Right ventricle myocardium inferior (tissue), 1 donor: Measurements from ENCODE around the gene STING1. TPM values are rescaled to one million over a fixed set of nuclear protein-coding genes. Genes with fewer than 3 reads are reported as not detected.
"Not testable (repeated sequence)": the region's sequence is repeated elsewhere in the genome, so short reads cannot be mapped to it uniquely, and the experiment has no call there.

Source experiments
- ATAC-seq: fragments of 200-7000 bp; cut with Tn5 transposase; one replicate; pipeline ENCODE4 v1.9.1; 2020; ENCODE audit warnings: mild to moderate bottlenecking, moderate library complexity
- DNase-seq: peaks from one replicate; pipeline ENCODE4 v3.0.0; 2021; ENCODE audit errors: missing footprints
- intact Hi-C: fragments of 100-400 bp; cut with DNase I; formaldehyde crosslinking; loops from one replicate; pipeline ENCODE4 v1.11.0; 2022
- long read RNA-seq: library from polyadenylated mRNA; unstranded; transcript quantifications from one replicate; pipeline ENCODE4 v2.0.0, GENCODE V29; 2021
- total RNA-seq: library from RNA; stranded (reverse); fragmentation: NEBNext Ultra II Directional; extraction: Animal tissue kit (Norgen Biotek cat#: 25700); gene quantifications from one replicate; pipeline ENCODE4 v1.2.1, GENCODE V29; 2021
- donor health status: DM: no; HTN: yes; CAD: no; lungs with severe emphysema.

STING1 gene
- total RNA-seq: 47.2 TPM
- long read RNA-seq, transcript TMEM173-201 (8 exons, 1,771 nt): major isoform, 27 of 45 reads
- long read RNA-seq, partial matches to known transcripts: 5 of 45 reads
- long read RNA-seq, other reads (novel, unspliced or antisense): 12 of 45 reads

DNA sequence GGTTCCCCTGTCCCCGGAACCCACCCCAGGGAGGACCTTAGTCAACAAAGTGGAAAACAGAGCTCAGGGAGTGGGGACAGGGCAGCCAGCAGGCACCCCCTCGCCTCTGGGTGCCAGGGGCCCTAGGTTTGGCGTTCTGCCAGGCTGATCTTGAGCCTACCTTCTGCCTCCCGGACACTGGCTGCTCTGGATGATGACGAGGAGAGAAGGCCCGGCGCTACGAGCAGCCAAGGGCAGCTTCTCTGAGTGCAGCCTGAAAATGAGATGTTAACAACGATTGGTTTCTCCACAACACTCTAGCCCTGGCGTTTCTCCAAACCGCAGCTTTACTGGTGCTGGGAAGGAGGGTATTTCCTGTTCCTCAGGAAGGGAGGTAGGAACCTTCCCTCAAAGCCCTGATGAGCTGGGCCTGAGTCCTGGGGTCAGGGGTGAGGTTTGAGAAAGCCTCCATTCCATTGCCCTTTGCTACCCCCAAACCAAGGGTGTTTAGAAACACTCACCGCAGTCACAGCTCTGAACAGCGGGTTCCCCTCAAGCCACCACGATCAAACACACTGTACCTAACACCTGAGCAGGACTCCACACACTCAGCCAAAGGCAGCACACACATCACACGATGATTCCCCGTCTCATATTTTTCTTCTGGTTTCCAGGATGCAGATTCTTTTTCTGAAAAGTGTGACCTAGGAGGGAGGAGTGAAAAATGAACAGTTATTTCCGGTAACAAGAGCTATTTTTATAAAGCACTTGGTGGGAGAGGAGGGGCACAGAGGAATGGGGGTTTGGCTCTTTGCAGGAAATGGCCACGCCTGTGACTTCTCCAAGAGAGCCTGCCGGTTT lies at the start of gene STING1:
Gene STING1 (minus strand): TSS at position 709 of the 840 bp plus-strand sequence. CDS start 1,054 bp downstream, outside the sequence.
- DNase-seq (peak; percentile 89), ATAC-seq (peak; percentile 75)
- intact Hi-C loops: loop anchor here (1.0 to 5.0 kb wide), 2 partner anchors 23 to 45 kb away; partner anchors contain the start of gene DNAJC18

DNA sequence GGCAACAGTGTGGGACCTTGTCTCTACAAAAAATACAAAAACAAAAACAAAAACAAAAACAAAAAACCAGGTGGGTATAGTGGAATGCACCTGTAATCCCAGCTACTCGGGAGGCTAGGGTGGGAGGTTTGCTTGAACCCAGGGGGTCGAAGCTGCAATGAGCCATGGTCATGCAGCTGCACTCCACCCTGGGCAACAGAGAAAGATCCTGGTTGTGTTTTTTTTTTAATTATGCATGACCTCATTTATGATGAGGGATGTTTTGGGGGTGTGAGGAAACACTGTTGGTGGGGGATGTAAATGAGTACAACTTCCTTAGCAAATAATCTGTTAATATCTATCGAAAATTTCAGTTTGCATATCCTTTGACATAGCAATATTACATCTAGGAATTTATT lies 49.2 kb upstream of the STING1 start:
- ATAC-seq (no peak), DNase-seq (no peak)
- intact Hi-C loops: no loop called here

DNA sequence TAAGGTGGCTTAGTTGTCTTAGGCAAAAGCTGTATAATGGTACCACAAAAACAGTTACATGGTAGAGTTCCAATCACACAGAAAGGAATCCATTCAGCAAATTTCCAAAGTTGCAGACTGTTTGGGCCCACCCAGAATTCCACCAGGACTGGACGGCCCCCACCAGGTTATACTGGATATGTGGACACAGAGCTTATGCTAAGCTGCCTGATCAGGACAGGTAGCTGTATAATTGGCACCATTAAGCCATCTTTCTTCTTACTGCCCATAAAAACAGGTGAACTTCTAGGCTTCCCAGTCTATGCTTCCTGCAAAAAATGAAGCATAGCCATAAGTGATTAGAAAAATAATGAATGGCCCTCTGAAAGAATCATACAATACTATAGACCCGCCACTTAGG lies 47.5 kb upstream of the STING1 start:
- DNase-seq, intact Hi-C loops, ATAC-seq: not testable (repeated sequence)

DNA sequence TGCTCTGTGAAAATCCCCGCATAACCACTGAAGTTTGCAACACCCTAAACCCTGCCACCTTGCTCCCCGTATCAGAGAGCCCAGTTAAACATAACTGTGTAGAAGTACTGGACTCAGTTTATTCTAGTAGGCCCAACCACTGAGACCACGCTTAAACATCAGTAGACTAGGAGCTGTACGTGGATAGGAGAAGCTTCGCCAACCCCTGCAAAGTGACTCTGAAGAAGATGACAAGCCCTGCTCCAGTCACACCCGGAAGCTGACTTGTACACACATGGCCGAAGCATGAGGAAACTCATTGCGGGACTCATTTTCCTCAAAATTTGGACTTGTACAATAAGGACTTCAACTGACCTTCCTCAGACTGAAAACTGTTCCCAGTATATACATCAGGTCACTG lies 46.1 kb upstream of the STING1 start:
- intact Hi-C loops, DNase-seq, ATAC-seq: not testable (repeated sequence)

DNA sequence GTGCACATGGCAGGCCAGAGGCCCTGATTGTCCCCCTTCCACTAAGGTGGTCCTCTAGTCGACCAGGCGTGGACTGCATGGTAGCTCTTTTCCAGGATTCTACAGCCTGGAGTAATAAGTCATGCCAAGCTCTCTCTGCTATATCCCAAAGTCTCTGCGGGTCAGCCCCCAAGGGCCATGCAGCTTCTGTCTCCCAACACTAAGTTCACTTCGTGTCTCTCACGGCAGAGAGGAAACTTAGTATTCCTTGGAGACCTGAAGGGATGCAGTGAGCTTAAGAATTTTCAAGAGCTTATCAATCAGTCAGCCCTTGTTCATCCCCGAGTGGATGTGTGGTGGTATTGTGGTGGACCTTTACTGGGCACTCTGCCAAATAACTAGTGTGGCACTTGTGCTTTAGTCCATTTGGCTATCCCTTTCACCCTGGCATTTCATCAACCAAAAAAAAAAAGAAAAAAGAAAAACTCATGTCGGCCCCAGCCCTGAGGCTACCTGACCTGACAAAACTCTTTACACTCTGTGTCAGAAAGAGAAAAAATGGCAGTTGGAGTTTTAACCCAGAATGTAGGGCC lies 45.4 kb upstream of the STING1 start:
- ATAC-seq, intact Hi-C loops, DNase-seq: not testable (repeated sequence)

DNA sequence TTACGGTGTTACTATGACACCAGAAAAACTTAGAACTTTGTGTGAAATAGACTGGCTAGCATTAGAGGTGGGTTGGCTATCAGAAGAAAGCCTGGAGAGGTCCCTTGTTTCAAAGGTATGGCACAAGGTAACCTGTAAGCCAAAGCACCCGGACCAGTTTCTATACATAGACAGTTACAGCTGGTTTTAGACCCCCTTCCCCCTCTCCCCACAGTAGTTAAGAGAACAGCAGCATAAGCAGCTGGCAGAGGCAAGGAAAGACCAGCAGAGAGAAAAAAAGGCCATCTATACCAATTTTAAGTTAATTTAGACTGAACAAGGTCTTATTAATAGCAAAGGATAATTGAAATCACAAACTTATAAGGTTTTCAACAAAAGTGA lies 44.5 kb upstream of the STING1 start:
- ATAC-seq, DNase-seq, intact Hi-C loops: not testable (repeated sequence)

DNA sequence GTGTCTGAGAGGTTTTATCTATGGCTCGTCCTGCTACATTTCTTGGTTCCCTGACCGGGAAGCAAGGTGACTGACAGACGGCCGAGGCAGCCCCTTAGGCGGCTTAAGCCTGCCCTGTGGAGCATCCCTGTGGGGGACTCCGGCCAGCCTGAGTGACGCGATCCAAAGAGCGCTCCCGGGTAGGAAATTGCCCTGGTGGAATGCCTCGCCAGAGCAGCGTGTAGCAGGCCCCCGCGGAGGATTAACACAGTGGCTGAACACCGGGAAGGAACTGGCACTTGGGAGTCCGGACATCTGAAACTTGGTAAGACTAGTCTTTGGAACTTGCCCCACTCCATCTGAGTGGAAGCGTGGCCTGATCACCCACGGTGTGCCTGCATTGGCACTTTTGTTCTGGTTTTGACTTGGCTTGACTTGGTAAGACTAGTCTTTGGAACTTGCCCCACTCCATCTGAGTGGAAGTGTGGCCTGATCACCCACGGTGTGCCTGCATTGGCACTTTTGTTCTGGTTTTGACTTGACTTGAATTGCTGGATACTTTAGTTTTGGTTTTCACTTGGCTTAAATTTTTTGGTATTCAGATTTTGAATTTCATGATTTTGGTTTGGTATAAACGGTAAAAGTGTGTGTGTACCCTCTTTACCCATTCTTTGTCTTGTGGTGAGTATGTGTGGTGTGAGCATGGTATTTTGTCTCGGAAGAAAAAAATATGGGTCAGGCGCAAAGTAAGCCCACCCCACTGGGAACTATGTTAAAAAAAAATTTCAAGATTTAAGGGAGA lies 43.9 kb upstream of the STING1 start:
- intact Hi-C loops, DNase-seq, ATAC-seq: not testable (repeated sequence)

DNA sequence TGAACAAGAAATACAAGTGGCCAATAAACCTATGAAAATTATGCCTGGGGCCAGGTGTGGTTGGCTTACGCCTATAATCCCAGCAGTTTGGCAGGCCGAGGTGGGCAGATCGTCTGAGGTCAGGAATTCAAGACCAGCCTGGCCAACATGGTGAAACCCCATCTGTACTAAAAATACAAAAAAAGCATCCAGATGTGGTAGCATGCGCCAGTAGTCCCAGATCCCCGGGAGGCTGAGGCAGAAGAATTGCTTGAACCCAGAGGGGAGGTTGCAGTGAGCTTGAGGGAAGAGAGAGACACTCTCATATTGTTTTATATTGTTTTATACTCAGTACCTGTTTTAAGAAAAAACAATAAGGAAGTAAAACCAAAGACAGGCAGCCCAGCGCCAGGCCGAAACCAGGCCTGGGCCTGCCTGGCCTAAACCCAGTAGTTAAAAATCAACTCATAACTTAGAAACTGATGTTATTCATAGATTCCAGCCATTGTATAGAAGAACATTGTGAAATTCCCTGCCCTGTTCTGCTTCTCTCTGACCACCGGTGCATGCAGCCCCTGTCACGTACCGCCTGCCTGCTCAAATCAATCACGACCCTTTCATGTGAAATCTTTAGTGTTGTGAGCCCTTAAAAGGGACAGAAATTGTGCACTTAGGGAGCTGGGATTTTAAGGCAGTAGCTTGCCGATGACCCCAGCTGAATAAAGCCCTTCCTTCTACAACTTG lies 43.2 kb upstream of the STING1 start:
- intact Hi-C loops, ATAC-seq, DNase-seq: not testable (repeated sequence)

DNA sequence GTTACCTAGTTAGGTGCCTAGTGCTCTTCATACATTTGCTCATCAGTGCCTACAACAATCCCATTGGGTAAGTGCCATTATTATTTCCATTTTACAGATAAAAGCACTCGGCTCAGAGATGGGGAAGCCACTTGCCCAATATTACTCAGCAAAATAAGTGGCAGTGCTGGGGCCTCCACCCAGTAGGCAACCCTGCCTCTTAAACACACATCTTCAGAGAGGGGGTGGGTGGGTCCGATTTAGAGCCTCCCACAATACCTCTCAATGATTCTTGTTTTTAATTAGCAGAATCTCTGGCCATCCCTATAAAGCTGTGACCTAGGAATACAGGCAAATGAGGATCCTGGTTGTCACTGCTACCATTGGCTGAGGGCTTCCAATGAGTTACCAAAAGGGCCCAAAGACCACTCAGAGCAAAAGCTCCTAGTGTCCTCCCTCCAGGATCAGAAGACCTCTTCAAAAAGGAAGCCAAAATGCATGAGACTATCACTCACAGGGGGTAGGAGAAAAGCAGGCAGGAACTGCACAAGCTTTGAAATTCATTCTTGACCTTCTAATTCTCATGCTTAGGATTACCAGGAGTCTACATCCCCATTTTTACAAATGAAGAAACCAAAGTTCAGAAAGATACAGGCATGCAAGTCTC lies 42.5 kb upstream of the STING1 start:
- no peak for ATAC-seq
- DNase-seq: no peak
- intact Hi-C loops: no loop called here

DNA sequence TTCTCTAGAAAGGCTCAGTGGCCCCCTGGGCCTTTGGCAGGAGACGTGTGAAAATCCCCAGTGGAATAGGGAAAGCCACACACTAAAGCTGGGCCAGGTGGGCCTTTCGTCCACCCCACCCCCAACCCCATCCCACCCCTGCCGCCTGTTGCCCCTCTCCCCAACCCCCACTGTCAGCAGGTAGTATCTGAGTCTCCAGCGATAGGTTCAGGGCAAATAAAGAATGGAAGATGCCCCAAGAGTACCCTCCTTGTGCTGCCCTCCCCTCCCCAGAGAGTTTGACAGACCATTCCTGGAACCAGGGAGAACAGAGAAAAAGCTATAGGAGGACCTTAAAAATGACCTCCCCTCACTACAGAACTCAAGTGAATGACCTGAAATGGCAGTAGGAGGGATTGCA lies 41.9 kb upstream of the STING1 start:
- DNase-seq: no peak
- no peak for ATAC-seq
- intact Hi-C loops: no loop called here

DNA sequence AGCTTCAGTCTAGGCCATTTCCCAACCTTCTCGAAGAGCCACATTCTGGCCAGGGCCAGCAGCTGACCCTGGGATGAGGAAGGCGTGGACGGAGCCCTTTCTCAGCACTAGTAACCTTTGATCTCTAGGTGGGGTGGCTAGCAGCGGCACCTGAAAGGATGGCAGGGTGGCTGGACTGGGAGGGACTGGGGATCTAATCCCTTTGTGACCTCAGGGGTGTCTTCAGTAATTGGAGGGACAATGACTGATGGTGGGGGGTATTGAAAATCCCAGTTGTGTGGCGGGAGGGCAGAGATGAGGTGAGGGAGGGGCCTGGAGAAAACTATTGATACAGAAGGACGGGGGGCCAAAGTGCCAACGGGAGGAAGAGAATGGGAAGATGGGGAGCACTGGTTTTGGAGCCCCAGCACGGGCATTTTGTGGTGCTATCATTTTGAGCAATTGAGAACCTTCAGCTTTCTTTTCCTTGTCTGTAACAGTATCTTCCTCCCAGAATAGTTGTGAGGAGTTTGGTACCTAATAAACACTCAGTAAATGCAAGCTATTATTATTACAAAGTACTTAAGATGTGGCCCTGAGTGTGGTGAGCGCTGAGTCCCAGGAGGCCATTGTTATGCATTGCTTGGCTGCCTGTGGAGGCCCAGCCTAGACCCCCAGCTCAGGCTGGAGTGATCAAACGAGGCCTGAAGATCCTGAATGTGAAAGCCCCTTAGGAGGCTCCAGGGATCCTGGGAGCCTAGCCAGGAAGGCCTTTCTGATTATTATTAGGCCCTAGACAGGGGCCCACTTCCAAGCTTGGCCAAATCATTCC lies 41.3 kb upstream of the STING1 start:
- DNase-seq (no peak), ATAC-seq (peak; percentile 28)
- intact Hi-C loops: no loop called here

DNA sequence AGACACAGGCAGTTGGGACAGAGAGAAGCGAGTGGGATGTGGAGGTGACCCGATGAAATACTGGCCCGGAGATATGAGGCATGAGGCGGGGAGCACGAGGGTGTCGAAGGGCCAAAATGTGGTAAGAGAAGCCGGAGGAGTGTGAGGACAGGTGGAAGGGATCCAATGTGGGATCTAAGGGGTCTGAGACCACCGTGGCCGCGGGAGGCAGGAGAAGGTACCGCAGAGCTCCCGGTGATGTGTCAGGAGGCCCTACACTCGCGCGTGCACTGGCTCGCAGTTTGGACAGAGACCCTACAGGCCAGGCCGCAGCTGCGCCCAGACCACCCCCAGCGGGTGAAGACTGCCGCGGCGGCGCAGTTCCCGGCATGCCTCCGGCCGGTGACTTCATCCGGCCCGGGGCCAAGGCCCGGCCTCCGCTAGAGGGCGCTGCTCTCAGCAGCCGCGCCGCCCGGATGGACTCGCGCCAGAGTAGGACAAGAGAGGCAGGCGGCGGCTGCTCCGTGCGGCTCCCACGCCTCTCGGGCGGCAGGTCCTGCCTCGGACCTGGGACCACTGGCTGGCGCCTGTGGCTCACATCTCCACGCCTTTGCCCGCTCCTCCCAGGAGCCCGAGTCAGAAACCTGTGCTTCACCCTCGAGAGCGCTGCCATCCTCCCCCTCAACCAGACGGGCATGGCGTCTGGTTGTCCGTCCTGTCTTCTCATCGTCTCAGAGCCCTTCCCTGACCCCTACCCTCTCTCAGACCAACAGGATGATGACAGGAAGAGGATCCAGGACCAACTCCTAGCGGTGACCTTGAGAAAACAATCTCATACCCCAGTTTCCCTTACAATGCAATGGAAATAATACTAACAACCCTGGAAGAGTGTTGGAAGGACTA lies 35.4 kb upstream of the STING1 start:
- DNase-seq (peak; percentile 98), ATAC-seq (peak; percentile 91)
- intact Hi-C loops: loop anchor here (1.0 to 2.0 kb wide), 2 partner anchors 43 to 79 kb away; partner anchors contain the start of genes DNAJC18 and UBE2D2

DNA sequence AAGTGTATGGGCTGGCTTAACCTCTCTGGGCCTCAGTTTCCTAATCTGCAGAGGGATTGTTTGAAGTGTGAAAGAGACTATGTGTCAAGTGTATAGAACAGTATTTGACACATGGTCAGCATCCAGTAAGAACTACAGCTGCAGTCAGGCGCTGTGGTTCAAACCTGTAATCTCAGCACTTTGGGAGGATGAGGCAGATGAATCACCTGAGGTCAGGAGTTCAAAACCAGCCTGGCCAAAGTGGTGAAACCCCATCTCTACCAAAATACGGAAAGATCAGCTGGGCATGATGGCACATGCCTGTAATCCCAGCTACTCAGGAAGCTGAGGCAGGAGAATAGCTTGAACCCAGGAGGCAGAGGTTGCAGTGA lies 31.9 kb upstream of the STING1 start:
- intact Hi-C loops: no loop called here

DNA sequence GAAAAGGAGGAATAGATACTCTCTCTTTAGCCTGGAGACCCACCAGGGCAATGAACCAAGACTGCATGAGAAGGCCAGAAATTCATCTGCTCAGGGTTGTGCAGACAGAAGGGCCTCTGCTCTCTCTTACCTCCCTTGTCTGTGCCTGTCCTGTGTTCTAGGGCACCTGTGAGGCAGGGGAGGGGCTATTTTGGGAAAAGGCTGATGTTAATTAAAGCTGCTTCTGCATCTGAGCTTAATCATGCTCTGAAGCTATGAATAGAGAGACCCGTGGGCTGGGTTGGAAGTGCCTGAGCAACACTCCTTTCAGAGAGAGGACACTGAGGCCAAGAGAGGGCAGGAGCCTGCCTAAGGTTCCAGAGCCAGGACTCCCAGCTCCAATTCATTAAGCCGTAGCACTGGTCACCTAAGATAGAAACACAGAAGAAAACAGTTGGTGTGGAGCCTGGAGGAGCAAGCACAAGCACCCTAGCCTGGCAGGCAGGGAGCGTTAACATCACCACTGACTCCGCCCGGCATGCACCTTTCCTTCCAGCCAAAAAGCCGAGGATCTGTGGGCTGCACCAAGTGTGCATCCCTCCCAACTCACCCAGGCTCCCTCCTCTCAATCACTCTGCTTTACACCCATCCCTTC lies 31.4 kb upstream of the STING1 start:
- intact Hi-C loops: loop anchor here (1.0 kb wide), 1 partner anchor 92 kb away; no protein-coding TSS in a partner anchor
- DNase-seq (no peak), ATAC-seq (no peak)

More for the DNA sequence above, 31.9 kb upstream of the STING1 start:
- ATAC-seq (no peak), DNase-seq (no peak)

DNA sequence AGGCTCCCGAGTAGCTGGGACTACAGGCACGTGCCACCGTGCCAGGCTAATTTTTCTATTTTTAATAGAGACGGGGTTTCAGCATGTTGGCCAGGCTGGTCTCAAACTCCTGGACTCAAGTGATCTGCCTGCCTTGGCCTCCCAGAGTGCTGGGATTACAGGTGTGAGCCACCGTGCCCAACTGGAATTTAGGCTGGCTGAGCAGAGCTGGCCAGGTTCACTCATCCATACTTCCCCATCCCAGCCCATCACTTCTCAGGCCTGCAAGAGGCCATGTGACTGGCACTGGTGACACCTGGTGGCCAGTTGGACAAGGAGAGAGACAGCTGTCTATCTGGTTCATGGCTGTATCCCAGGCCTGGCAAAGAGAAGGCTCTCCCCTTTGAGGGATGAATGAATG lies 30.9 kb upstream of the STING1 start:
- intact Hi-C loops: loop anchor here (1.0 kb wide), 1 partner anchor 91 kb away; no protein-coding TSS in a partner anchor
- ATAC-seq (peak; percentile 86), DNase-seq (peak; percentile 91)
